Skeletal muscle tissue (tissue), 4 donors: Measurements from ENCODE around the gene SCN4A. TPM values are rescaled to one million over a fixed set of nuclear protein-coding genes. Genes with fewer than 3 reads are reported as not detected.

ENCODE experiments used
- H3K27ac ChIP-seq: one replicate; pipeline ENCODE4 v1.7.0; 2013; ENCODE audit warnings: mild to moderate bottlenecking, low read depth, low read length, inconsistent platforms
- H3K27me3 ChIP-seq, 3 donors: one replicate each; pipeline ENCODE4 v1.7.0; 2013; ENCODE audit warnings: low read length in 3 of 3; ENCODE audit not compliant: control insufficient read depth in 3 of 3, insufficient read depth in 3 of 3
- H3K36me3 ChIP-seq, 3 donors: one replicate each; pipeline ENCODE4 v1.7.0; 2013; ENCODE audit warnings: low read length in 3 of 3; ENCODE audit not compliant: control insufficient read depth in 3 of 3, insufficient read depth in 3 of 3
- H3K4me1 ChIP-seq, 3 donors: one replicate each; pipeline ENCODE4 v1.7.0; 2013; ENCODE audit warnings: low read length in 3 of 3, mild to moderate bottlenecking in 3 of 3; ENCODE audit not compliant: control insufficient read depth in 3 of 3, insufficient read depth in 3 of 3
- H3K4me3 ChIP-seq, 3 donors: one replicate each; pipeline ENCODE4 v1.7.0; 2013; ENCODE audit warnings: low read length in 3 of 3
- H3K9ac ChIP-seq, 3 donors: one replicate each; pipeline ENCODE4 v1.7.0; 2013; ENCODE audit warnings: low read length in 3 of 3, mild to moderate bottlenecking in 3 of 3, moderate library complexity in 2 of 3, low read depth in 1 of 3
- H3K9me3 ChIP-seq, 3 donors: one replicate each; pipeline ENCODE4 v1.7.0; 2013; ENCODE audit warnings: low read length in 3 of 3; ENCODE audit not compliant: control insufficient read depth in 3 of 3
- total RNA-seq: library from RNA; depleted of rRNA; stranded (reverse); fragments of >200 nt; gene quantifications from one replicate; pipeline ENCODE4 v1.2.3, GENCODE V29; 2014
- donor health status: Osteomylitis.

SCN4A gene
- total RNA-seq, 1 donor from 2014 or later = 32.9 TPM

GRCh38 chr17:63960430-63960829, 12.3 kb downstream of the SCN4A start:
- Histone ChIP-seq H3K4me3 (peak overlapping the region in 1 of 3 donors; percentile 12), H3K27ac (peak overlapping the region; percentile 89), H3K9me3 (no peaks in the 10 kb centered on the region), H3K4me1 (peaks cover 67 to 82% (median 73%) of the 10 kb centered on the region in 3 donors), H3K27me3 (no peaks in the 10 kb centered on the region), H3K9ac (peak overlapping the region in 2 of 3 donors; percentile 54 to 80), H3K36me3 (peaks cover 26 to 41% (median 34%) of the 10 kb centered on the region in 3 donors)

GRCh38 chr17:63960006-63960405, 12.7 kb downstream of the SCN4A start:
- peak overlapping the region; percentile 89 for H3K27ac ChIP-seq
- H3K9me3 ChIP-seq = no peaks in the 10 kb centered on the region
- H3K9ac ChIP-seq = peak overlapping the region in 2 of 3 donors; percentile 54 to 80
- peaks cover 71 to 86% (median 77%) of the 10 kb centered on the region in 3 donors for H3K4me1 ChIP-seq
- H3K36me3 ChIP-seq = peaks cover 30 to 41% (median 36%) of the 10 kb centered on the region in 3 donors
- no peaks in the 10 kb centered on the region for H3K27me3 ChIP-seq
- H3K4me3 ChIP-seq = peak overlapping the region in 1 of 3 donors; percentile 12

- peak overlapping the region in 2 of 3 donors; percentile 29 to 81 for H3K9ac ChIP-seq
- H3K36me3 ChIP-seq = peaks cover 23 to 38% (median 24%) of the 10 kb centered on the region in 3 donors
- H3K27me3 ChIP-seq = no peaks in the 10 kb centered on the region
- no peak overlapping the region for H3K4me3 ChIP-seq
- no peaks in the 10 kb centered on the region for H3K9me3 ChIP-seq
- H3K4me1 ChIP-seq = peaks cover 68 to 88% (median 75%) of the 10 kb centered on the region in 3 donors
- H3K27ac ChIP-seq = peak overlapping the region; percentile 81
Observed at GRCh38 chr17:63956296-63956920, 16.3 kb downstream of the SCN4A start.

GRCh38 chr17:63955791-63956190, 16.9 kb downstream of the SCN4A start:
- H3K27ac ChIP-seq = peak overlapping the region; percentile 81
- H3K9ac ChIP-seq = peak overlapping the region; percentile 29 to 81 (median 79)
- no peaks in the 10 kb centered on the region for H3K27me3 ChIP-seq
- peaks cover 65 to 88% (median 73%) of the 10 kb centered on the region in 3 donors for H3K4me1 ChIP-seq
- H3K36me3 ChIP-seq = peaks cover 26 to 38% (median 29%) of the 10 kb centered on the region in 3 donors
- no peaks in the 10 kb centered on the region for H3K9me3 ChIP-seq
- H3K4me3 ChIP-seq = no peak overlapping the region

DNA sequence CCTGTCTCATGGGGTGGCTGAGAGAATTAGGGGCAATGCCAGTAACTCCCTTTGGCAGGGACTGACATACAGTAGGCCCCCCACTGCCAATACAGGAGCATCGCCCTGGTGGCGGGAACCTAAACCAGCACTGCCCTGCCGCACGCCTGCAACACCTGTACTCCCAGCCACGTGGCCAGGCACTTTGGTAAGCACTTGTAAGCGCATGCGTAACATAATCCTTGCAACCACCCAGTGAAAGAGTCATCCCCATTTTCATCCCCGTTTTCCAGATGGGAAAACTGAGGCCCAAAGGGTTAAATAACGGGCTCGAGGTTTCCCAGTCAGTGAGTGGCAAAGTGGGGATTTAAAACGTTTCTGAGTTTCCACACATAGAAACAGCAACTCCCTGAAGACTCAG, 17.5 kb downstream of the SCN4A start:
- Histone ChIP-seq H3K27me3 (no peaks in the 10 kb centered on the region), H3K27ac (peak overlapping the region; percentile 81), H3K36me3 (peaks cover 27 to 38% (median 29%) of the 10 kb centered on the region in 3 donors), H3K4me1 (peaks cover 65 to 88% (median 73%) of the 10 kb centered on the region in 3 donors), H3K9ac (peak overlapping the region; percentile 7 to 81 (median 79)), H3K4me3 (no peak overlapping the region), H3K9me3 (no peaks in the 10 kb centered on the region)

DNA sequence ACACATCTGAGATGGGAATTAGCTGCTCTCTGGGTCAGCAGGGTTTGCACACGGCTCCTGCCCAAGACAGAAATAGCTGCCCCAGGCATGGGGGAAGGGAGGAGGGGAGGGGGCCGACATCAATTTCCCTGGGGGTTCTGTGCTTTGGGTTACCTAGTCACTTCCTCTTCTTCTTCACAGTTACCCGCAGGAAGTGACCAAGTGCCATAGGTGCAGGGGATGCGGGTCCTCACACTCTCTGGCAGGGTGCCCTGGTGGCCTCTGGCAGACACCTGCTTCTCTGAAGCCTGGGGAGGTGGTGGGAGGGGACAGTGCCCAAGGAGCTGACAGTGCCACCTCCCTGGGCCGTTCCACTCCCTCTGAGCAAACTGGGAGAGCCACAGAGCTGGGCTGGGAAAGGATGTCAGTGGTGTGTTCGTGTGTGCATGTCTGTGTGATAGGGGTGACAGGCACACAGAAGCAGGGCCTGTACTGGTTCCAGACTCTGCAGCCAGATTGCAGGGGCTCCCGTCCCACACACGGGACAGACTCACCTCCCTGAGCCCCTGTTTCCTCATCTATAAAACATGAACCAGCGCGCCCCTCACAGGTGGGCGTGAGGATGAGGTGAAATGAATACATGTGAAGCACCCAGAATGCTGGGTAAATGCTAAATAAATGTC, 18.2 kb downstream of the SCN4A start:
- H3K27me3 ChIP-seq = no peaks in the 10 kb centered on the region
- H3K4me1 ChIP-seq = peaks cover 65 to 88% (median 73%) of the 10 kb centered on the region in 3 donors
- peaks cover 27 to 38% (median 28%) of the 10 kb centered on the region in 3 donors for H3K36me3 ChIP-seq
- H3K27ac ChIP-seq = peak overlapping the region; percentile 81
- H3K4me3 ChIP-seq = peak overlapping the region in 2 of 3 donors; percentile 21 to 56
- peak overlapping the region; percentile 51 to 81 (median 79) for H3K9ac ChIP-seq
- H3K9me3 ChIP-seq = no peaks in the 10 kb centered on the region

DNA sequence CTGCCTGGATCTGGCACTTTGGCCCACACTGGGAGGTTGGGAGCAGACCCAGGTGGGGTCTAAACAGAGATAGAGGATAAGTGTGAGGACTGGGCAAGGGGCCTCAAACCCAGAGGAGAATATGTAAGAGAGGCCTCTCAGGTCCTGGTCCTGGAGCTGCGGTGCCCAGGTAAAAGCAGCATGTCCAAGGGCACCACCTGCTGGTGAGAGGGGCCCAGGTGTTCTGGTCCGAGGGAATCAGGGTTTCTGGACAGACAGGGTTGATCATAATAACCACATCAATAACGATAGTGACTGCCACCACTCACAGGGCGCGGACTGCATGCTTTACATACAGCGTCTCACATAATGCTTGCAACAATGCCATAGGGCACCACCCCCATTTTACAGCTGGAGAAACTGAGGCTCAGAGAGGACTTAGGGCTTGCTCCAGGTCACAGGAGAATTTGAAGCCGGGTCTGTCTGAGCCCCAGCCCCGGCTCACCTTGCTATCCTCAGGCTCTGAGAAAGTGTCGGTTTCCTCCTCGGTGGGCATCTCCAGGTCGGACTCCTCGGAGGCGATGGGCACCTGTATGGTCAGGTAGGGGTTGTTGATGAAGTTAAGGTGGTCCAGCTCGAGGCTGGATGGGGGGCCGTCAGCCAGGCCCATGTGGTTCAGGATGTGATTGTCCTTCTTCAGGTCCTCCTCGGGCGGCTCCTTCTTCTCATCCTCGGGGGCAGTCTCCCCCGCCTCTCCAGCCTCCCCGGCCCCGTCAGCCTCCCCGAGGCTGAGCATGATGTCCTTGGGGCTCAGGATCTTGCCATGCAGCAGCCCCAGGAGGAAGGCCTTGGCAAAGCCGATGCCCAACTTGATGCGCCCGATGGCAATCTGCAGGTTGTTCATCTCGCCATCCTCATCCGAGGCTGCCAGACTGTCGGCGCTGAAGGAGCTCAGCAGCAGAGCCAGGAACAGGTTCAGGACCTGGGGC, 21.5 kb downstream of the SCN4A start:
- Histone ChIP-seq H3K9ac (peak overlapping the region; percentile 46 to 85 (median 47)), H3K27me3 (no peaks in the 10 kb centered on the region), H3K4me1 (peaks cover 68 to 96% (median 75%) of the 10 kb centered on the region in 3 donors), H3K4me3 (peak overlapping the region in 1 of 3 donors; percentile 45), H3K36me3 (peaks cover 19 to 33% (median 26%) of the 10 kb centered on the region in 3 donors), H3K9me3 (no peaks in the 10 kb centered on the region), H3K27ac (peak overlapping the region; percentile 81)

GRCh38 chr17:63949576-63950250, 23.0 kb downstream of the SCN4A start:
- H3K27ac ChIP-seq = peak overlapping the region; percentile 81
- H3K27me3 ChIP-seq = no peaks in the 10 kb centered on the region
- peaks cover 68 to 95% (median 75%) of the 10 kb centered on the region in 3 donors for H3K4me1 ChIP-seq
- peaks cover 14 to 32% (median 30%) of the 10 kb centered on the region in 3 donors for H3K36me3 ChIP-seq
- H3K9me3 ChIP-seq = no peaks in the 10 kb centered on the region
- peak overlapping the region in 2 of 3 donors; percentile 46 to 85 for H3K9ac ChIP-seq
- peak overlapping the region in 1 of 3 donors; percentile 57 for H3K4me3 ChIP-seq

DNA sequence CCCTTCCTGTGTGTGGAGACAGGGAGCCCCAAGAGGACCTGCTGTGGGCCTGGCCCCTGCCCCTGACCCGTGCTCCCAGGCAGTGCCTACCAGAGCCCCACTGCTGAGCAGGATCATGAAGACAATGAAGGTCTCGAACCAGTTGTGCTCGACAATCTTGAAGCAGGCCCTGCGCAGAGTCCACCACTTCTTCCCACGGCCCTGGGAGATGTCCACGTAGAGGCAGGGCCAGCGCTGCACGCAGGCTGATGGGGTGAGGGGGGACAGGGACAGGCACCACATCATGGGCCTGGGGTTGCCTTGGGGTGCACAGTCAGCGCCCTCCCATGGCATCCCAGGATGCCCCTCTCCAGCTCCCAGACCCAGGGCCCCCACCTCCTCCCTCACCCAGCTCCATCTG, 24.2 kb downstream of the SCN4A start:
- H3K36me3 ChIP-seq = peaks cover 21 to 40% (median 38%) of the 10 kb centered on the region in 3 donors
- H3K27me3 ChIP-seq = no peaks in the 10 kb centered on the region

More for the DNA sequence above, 24.2 kb downstream of the SCN4A start:
- H3K9ac ChIP-seq = peak overlapping the region in 1 of 3 donors; percentile 1
- no peak overlapping the region for H3K4me3 ChIP-seq
- H3K4me1 ChIP-seq = peaks cover 56 to 88% (median 63%) of the 10 kb centered on the region in 3 donors
- H3K27ac ChIP-seq = peak overlapping the region; percentile 81
- H3K9me3 ChIP-seq = no peaks in the 10 kb centered on the region
